ENCODE results near the gene LRRC4C. TPM values are rescaled to one million over a fixed set of nuclear protein-coding genes. Genes with fewer than 3 reads are reported as not detected.

LRRC4C gene
- total and polyA plus RNA-seq, 11 donors, result 0.08 to 1.2 (median 0.48) TPM; not detected in 1

- Histone ChIP-seq H3K4me1 (no peaks in the 10 kb centered on the region), H3K27me3 (no peaks in the 10 kb centered on the region), H3K9me3 (peaks cover 0 to 7% (median 0%) of the 10 kb centered on the region in 12 donors), H3K36me3 (no peaks in the 10 kb centered on the region), H3K27ac (no peak overlapping the region), H3K4me3 (no peak overlapping the region)
- DNase-seq (no peak), ATAC-seq (no peak)
- intact Hi-C loops (cut with DNase I), result no loop called here
- WGBS, 4 donors, result 65 to 69% (median 68%) methylated on average over 3 of the region's 3 CpGs
- no peak for TF ChIP-seq CTCF (IDR thresholded peaks at IDR 0.05)
- no peak for TF ChIP-seq POLR2A (IDR thresholded peaks at IDR 0.05)
These were observed 139.2 kb downstream of the LRRC4C start for GRCh38 chr11:41320238-41320637.

GRCh38 chr11:41319434-41319833 lies 140.0 kb downstream of the LRRC4C start:
- no peak for DNase-seq
- ATAC-seq, result no peak
- Histone ChIP-seq H3K36me3 (no peaks in the 10 kb centered on the region), H3K4me3 (no peak overlapping the region), H3K27ac (no peak overlapping the region), H3K4me1 (no peaks in the 10 kb centered on the region), H3K9me3 (peaks cover 0 to 7% (median 0%) of the 10 kb centered on the region in 12 donors), H3K27me3 (no peaks in the 10 kb centered on the region)
- intact Hi-C loops (cut with DNase I), result no loop called here
- no peak for TF ChIP-seq POLR2A (IDR thresholded peaks at IDR 0.05)
- no peak for TF ChIP-seq CTCF (IDR thresholded peaks at IDR 0.05)
- WGBS, 4 donors, result 71 to 83% (median 81%) methylated on average over 2 of the region's 2 CpGs

- no peak for DNase-seq
- no peaks in the 10 kb centered on the region for H3K36me3 ChIP-seq
- H3K9me3 ChIP-seq, result peaks cover 0 to 7% (median 0%) of the 10 kb centered on the region in 12 donors
- intact Hi-C loops (cut with DNase I), result no loop called here
- H3K4me1 ChIP-seq, result no peaks in the 10 kb centered on the region
- no peak overlapping the region for H3K27ac ChIP-seq
- no peaks in the 10 kb centered on the region for H3K27me3 ChIP-seq
- TF ChIP-seq CTCF (IDR thresholded peaks at IDR 0.05) (no peak), POLR2A (IDR thresholded peaks at IDR 0.05) (no peak)
- no peak overlapping the region for H3K4me3 ChIP-seq
- ATAC-seq, result no peak
- 47 to 71% (median 54%) methylated on average over 2 of the region's 2 CpGs for WGBS, 4 donors
These were observed 142.7 kb downstream of the LRRC4C start for GRCh38 chr11:41316751-41317150.

- ATAC-seq (no peak), DNase-seq (no peak)
- Histone ChIP-seq H3K9me3 (no peaks in the 10 kb centered on the region), H3K27me3 (no peaks in the 10 kb centered on the region), H3K4me1 (no peaks in the 10 kb centered on the region), H3K36me3 (no peaks in the 10 kb centered on the region), H3K27ac (no peak overlapping the region), H3K4me3 (no peak overlapping the region)
- TF ChIP-seq POLR2A (IDR thresholded peaks at IDR 0.05) (no peak), CTCF (IDR thresholded peaks at IDR 0.05) (no peak)
- intact Hi-C loops (cut with DNase I), result no loop called here
- 65 to 85% (median 75%) methylated on average over 1 of the region's 1 CpG for WGBS, 4 donors
These were observed 146.2 kb downstream of the LRRC4C start for GRCh38 chr11:41313226-41313625.

Data from heart left ventricle (tissue), 16 donors.